PFSK-1 (cell line): ENCODE results near the gene PAPPA2.

ENCODE experiments used
- POLR2AphosphoS5 ChIP-seq: IDR thresholded peaks from 2 replicates; pipeline ENCODE4 v1.6.1; 2012; ENCODE audit warnings: low read depth, mild to moderate bottlenecking, control low read depth, low read length, moderate library complexity
- TAF1 ChIP-seq: IDR thresholded peaks from 2 replicates; pipeline ENCODE4 v1.6.1; 2012; ENCODE audit warnings: low read length, control low read depth, borderline replicate concordance; ENCODE audit not compliant: insufficient read depth

DNA sequence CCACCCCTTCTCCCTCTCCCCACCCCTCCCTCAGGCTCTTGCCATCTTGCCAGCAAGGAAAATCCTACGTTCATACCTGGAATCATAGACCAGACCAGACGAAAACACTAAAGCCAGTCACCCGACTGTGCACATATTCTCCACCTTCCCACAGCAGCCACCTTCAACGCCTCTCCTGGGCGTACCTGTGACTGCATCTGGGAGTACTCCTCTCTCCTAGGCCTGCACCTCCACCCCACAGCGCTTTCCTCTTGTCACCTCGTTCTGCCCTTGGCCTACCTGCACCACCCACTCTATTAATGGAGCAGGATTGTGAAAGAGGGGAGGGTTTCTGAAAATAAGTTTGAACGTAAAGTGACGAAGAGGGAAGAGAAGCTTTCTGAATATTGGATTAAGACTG, 17.8 kb downstream of the PAPPA2 start:
- TF ChIP-seq TAF1: no peak
- no peak for TF ChIP-seq POLR2AphosphoS5
